Smooth muscle cell of trachea (primary cell): ENCODE measurements around the gene CHRND. TPM values are rescaled to one million over a fixed set of nuclear protein-coding genes. Genes with fewer than 3 reads are reported as not detected.

Experiments
- total RNA-seq: library from RNA; depleted of rRNA; stranded (reverse); fragments of >200 nt; gene quantifications from 2 replicates; pipeline ENCODE4 v1.2.1, GENCODE V29; 2014

CHRND gene
- total RNA-seq: not detected in 2 replicates

DNA sequence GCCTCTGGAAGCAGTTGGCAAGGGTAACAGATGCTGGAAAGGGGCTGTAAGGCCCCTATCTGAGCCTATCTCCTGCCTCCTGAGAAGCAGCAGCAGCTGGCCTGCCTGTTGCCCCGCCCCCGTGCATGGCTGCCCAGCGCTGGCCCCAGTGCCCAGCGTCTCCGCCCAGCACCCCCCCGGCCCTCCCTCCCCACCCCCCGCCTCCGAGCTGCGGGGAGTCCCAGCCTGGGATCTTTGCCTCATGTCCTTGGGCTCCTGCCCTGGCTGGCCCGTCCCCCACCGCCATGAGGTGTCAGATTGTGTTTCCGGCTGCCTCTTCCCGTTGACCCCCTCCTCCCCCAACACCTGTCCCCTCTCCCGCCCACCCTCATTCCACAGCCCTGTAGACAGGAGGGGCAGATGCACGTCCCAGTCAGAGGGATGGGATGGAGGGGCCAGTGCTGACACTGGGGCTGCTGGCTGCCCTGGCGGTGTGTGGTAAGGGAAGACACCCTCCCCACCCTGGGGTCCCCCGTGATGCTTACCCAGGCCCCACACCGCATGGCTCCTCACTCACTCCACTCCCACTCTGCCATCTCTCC lies at the start of gene CHRND:
Gene CHRND (plus strand): TSS at position 370 of the 581 bp plus-strand sequence. CDS start 56 bp downstream, at position 426.

DNA sequence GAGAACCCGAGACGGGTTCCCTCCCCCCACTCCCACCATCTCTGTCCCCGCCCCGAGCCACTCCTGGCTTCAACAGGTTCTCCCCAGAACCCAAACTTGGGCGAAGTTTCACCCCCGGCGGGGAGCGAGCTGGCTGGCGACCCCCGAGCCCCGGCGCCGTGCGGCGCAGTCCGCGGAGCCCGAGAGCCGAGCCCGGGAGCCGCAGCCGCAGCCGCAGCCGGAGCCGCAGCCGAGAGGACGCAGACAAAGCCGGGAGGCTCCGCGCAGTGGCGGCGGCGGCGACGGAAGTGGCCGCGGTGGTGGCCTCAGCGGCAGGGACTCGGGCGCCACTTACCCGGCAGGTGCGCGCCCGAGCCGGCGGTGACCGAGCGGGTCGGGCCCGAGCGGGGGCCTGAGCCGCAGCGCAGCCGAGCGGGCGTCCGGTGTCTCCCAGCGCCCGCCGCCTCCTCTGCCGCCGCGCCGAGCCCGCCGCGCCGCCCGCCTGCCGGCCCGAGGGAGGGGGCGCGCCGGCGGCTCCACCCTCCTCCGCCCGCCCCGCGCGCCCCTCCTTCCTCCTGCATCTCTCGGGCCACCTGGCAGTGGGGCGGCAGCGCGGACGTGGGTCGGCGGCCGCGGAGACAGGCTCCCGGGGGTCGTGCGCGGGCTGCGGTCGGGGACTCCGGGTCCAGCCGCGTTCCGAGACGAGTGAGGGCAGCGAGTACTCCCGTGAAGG lies 38.4 kb upstream of the CHRND start, which contains the start of gene ECEL1:
Gene ECEL1 (minus strand): TSS at position 450 of the 712 bp plus-strand sequence. CDS start 1,181 bp downstream, outside the sequence.

DNA sequence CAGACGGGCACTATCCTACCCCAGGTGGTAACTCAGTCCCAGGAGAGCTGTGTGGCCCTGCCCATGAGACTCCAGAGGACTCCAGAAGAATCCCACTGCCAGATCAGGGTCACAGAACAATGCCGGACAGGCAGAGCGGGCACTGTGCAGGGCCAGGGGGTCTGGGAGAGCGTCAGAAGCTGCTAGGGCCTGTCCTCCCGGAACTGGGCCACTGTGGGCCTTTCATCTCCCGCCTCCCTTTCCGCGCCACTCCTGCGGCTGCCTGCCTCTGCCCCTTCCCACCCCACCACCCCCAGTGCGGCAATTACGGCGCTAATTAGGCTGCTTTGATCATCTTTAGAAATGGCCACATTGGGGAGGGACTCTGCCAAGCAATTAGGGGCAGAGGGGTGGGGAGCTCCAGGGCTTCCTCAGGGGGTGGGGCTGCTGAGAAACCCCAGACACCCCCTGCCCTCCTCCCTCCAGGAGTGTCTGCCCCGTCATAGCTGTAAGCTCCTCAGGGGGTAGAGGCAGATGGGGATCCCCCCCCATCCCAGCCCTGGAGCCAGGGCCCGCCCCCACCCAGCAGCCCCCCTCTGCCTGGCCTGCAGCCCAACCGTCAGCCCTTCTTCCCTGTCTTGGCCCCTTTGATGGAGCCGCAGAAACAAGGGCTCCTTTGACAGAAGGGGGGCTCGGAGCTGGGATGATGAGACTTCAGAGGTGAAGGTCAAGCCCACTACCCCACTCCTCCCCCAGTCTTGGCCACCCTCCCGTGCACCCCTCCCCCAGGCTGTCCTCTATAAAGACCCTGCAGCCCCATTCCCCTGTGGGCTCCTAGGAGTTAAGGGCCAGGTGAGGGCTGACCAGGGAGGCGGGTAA lies 6.2 kb upstream of the CHRND start, which contains the start of gene PRSS56:
Gene PRSS56 (plus strand): TSS at position 808 of the 858 bp plus-strand sequence. CDS start 211 bp downstream, outside the sequence.

DNA sequence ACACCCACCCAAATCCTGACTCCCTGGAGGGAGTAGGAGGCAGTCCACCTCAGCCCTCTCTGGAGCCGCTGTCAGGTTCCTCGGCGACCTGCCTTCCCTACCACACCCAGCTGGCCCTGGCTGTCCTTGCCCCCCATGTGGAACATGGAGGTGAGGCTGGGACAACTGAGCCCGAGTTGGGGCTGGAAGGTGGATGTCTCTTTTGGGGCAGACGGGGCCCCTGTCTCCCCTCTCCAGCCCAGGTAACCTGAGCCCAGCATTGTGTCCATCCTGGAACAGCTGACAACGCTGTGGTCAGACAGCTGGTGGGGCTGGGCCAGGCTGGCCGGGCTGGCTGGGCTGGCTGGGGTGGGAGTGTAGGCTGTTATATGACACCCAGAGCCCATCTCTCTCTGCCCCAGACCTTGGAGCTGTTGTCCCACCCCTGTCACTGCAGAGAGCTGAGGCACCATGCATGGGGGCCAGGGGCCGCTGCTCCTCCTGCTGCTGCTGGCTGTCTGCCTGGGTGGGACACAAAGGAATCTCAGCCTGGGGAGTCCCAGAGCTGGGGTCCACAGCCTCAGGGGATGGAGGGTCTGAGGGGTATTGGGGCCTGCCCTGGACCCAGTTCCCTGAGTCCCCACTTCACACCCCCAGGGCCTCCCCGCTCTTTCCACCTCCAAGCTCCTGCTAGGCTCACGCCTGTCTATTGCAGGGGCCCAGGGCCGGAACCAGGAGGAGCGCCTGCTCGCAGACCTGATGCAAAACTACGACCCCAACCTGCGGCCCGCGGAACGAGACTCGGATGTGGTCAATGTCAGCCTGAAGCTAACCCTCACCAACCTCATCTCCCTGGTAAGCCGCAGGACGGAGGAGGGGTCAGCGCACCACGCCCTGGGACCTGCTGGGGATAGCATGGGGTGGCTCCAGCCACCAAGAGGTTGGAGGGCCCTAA lies 13.6 kb downstream of the CHRND start, which contains the start of gene CHRNG:
Gene CHRNG (plus strand): TSS at position 395 of the 934 bp plus-strand sequence. CDS start 56 bp downstream, at position 451.

DNA sequence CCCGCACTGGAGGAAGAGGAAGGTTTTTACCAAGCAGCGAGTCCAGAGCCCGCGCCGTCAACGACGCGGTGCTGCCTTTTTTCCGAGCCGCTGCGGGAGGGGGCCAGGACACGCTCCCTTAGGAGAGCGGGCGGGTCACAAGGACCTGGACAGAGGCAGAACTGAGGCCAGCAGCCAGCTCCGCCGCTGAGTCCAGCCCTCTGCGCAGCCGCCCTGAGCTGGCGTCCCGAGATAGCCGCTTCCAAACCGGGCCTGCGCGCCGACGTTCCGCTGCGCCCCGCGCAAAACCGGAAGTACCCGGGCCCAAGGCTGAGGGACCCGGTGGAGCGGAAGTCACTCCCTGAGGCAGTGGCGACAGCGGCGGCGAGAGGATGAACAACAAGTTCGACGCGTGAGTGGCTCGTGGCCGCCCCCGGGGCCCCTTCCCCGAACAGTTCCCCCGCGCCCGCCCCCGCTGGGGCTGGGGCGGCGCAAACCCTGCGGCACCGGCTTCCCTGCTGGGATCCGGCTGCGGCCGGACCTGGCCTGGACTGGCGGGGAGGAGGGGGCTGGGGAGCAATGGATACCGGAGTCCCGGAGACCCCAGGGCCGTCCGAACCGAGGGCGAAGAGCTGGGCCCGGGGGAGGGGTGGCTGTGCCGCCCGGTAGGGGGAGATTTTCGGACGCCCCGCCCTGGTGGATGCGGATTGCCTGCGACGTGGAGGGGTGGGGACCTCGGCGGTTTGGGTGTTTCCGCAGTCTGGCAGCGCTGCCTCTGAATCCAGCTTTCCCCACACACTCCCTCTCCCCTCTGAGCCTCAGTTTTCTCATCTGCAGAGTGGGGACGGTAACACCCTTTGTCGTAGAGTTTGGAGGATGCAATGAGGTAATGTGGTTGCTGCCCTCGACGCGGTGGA lies 24.6 kb downstream of the CHRND start, which contains the start of the genes EIF4E2 and TIGD1:
Gene EIF4E2 (plus strand): TSS at position 336 of the 896 bp plus-strand sequence. CDS start 36 bp downstream, at position 372.
Gene TIGD1 (minus strand): TSS at position 204 of the 896 bp plus-strand sequence. CDS start 675 bp downstream, outside the sequence.

Other genes with a start within 250 kb of the CHRND start
- gene ALPP, start 147.4 kb upstream of the CHRND start, total RNA-seq: under 0.01 TPM in 1 of 2 replicates, not detected in the other
- not detected in 2 replicates for gene ALPG, start 119.3 kb upstream of the CHRND start, total RNA-seq
- gene ALPI, start 70.0 kb upstream of the CHRND start, total RNA-seq: not detected in 2 replicates
- not detected in 2 replicates for gene ECEL1, start 38.3 kb upstream of the CHRND start, total RNA-seq
- gene PRSS56, start 5.8 kb upstream of the CHRND start, total RNA-seq: not detected in 2 replicates
- gene CHRNG, start 13.5 kb downstream of the CHRND start, total RNA-seq: not detected in 2 replicates
- 3.0 and 3.2 TPM in 2 replicates for gene TIGD1, start 24.4 kb downstream of the CHRND start, total RNA-seq
- gene EIF4E2, start 24.5 kb downstream of the CHRND start, total RNA-seq: 75.9 and 101 TPM in 2 replicates
- under 0.01 TPM in 1 of 2 replicates, not detected in the other for gene EFHD1, start 107.4 kb downstream of the CHRND start, total RNA-seq
- 54.5 and 55.1 TPM in 2 replicates for gene GIGYF2, start 171.2 kb downstream of the CHRND start, total RNA-seq